AG10803 (cell line): ENCODE data around the gene BORCS8.

Experiments used
- DNase-seq: peaks from one replicate; pipeline ENCODE4 v3.0.0; 2010; ENCODE audit warnings: low read depth
- H3K4me3 ChIP-seq: 2 replicates; pipeline ENCODE4 v1.5.1; 2011; ENCODE audit warnings: mild to moderate bottlenecking, low read length, control low read depth
- CTCF ChIP-seq: conservative IDR thresholded peaks from 2 replicates; pipeline ENCODE4 v1.5.1; 2011; ENCODE audit warnings: mild to moderate bottlenecking, low read length, control low read depth, inconsistent platforms

The BORCS8 gene

GRCh38 chr19:19201697-19202630 is 10.0 kb upstream of the BORCS8 start:
- no peak for DNase-seq
- peak overlapping the region; percentile 78 for H3K4me3 ChIP-seq
- no peak for TF ChIP-seq CTCF

GRCh38 chr19:19193926-19194325 is 2.0 kb upstream of the BORCS8 start:
- H3K4me3 ChIP-seq: peak overlapping the region; percentile 99; the same call in 1 of the 2 replicates
- DNase-seq: no peak
- no peak for TF ChIP-seq CTCF

GRCh38 chr19:19192910-19193423 is 1.0 kb upstream of the BORCS8 start:
- no peak for DNase-seq
- no peak for TF ChIP-seq CTCF
- peak overlapping the region; percentile 99 for H3K4me3 ChIP-seq

- no peak for DNase-seq
- TF ChIP-seq CTCF: no peak
- peak overlapping the region; percentile 99 for H3K4me3 ChIP-seq
Observed at GRCh38 chr19:19191768-19192077, 229 bp downstream of the BORCS8 start.

GRCh38 chr19:19186742-19187141 is 5.2 kb downstream of the BORCS8 start:
- H3K4me3 ChIP-seq: no peak overlapping the region
- no peak for TF ChIP-seq CTCF
- DNase-seq: no peak

- peak; percentile 52 for TF ChIP-seq CTCF
- no peak overlapping the region for H3K4me3 ChIP-seq
- peak; percentile 16 for DNase-seq
Observed at GRCh38 chr19:19185853-19186740, 5.9 kb downstream of the BORCS8 start.
